Measurements from ENCODE around the gene FLNB. TPM values are rescaled to one million over a fixed set of nuclear protein-coding genes. Genes with fewer than 3 reads are reported as not detected.

FLNB gene
- total and polyA plus RNA-seq, 2 of the 13 experiments (the other 11 are each of a cell fraction or from before 2014, with no cell fraction given) = 106 to 130 TPM

DNA sequence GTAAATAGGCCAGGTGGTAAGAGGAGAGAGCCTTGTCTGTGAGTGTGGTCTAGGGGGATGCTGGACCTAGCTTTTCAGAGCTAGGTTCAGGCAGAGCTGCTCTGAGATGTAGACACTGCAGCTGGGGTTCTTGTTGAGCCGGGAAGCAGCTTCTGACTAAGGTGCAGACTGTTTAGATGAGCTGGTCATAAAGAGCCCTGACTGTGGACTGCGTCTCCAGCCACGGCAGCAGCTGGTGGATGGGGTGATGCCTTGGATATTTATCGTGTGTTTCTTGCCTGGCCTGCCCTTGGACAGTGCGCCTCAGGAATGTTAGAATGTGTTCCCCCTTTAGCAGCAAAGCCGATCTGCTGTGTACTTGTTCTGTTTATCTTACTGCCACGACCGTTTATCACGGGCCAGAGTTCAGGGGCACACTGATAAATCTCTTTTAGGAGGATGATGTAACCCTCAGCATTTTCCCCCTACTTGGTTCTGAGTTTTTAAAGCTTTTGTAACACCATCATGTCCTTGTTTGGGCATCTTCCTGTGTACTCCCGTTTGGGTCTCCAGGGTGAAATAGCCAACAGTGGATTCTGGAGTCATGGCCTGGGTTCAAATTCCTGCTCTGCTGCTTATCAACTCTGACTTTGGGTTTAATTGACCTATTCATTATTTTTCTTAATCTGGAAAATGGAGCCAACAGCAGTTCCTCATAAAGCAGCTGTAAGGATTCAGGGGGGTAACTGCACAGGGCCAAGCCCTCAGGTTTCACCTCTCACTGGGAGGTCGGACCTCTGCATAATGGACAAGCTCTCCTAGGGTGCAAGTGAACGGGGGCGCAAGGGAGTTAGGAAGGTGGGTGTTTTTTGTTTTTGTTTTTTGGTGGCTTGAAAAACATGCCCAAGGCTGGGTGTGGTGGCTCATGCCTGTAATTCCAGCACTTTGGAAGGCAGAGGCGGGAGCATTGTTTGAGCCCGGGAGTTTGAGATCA lies 51.4 kb downstream of the FLNB start (continued):
- TF ChIP-seq BRD4 (CRISPR knock-in tag; IDR thresholded peaks at IDR 0.05) (peak; percentile 74), PCBP1 (IDR thresholded peaks at IDR 0.05; ENCODE audit: borderline replicate concordance, low read depth, low read length) (no peak), ZNF546 (CRISPR knock-in tag; conservative IDR thresholded peaks at IDR 0.05) (no peak), ZNF776 (CRISPR knock-in tag; IDR thresholded peaks at IDR 0.05) (no peak), PHF5A (CRISPR knock-in tag; IDR thresholded peaks at IDR 0.05; ENCODE audit: low read depth, unreplicated experiment) (no peak), CHD2 (IDR thresholded peaks at IDR 0.05; ENCODE audit: low read depth, low read length) (no peak), ZNF24 (IDR thresholded peaks at IDR 0.05) (no peak)
- TF ChIP-seq, protein P1, sequence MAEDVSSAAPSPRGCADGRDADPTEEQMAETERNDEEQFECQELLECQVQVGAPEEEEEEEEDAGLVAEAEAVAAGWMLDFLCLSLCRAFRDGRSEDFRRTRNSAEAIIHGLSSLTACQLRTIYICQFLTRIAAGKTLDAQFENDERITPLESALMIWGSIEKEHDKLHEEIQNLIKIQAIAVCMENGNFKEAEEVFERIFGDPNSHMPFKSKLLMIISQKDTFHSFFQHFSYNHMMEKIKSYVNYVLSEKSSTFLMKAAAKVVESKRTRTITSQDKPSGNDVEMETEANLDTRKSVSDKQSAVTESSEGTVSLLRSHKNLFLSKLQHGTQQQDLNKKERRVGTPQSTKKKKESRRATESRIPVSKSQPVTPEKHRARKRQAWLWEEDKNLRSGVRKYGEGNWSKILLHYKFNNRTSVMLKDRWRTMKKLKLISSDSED (CRISPR knock-in tag; IDR thresholded peaks at IDR 0.05) = no peak
- TF ChIP-seq, protein P2, sequence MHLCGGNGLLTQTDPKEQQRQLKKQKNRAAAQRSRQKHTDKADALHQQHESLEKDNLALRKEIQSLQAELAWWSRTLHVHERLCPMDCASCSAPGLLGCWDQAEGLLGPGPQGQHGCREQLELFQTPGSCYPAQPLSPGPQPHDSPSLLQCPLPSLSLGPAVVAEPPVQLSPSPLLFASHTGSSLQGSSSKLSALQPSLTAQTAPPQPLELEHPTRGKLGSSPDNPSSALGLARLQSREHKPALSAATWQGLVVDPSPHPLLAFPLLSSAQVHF (CRISPR knock-in tag; IDR thresholded peaks at IDR 0.05) = no peak
- TF ChIP-seq, protein P3, sequence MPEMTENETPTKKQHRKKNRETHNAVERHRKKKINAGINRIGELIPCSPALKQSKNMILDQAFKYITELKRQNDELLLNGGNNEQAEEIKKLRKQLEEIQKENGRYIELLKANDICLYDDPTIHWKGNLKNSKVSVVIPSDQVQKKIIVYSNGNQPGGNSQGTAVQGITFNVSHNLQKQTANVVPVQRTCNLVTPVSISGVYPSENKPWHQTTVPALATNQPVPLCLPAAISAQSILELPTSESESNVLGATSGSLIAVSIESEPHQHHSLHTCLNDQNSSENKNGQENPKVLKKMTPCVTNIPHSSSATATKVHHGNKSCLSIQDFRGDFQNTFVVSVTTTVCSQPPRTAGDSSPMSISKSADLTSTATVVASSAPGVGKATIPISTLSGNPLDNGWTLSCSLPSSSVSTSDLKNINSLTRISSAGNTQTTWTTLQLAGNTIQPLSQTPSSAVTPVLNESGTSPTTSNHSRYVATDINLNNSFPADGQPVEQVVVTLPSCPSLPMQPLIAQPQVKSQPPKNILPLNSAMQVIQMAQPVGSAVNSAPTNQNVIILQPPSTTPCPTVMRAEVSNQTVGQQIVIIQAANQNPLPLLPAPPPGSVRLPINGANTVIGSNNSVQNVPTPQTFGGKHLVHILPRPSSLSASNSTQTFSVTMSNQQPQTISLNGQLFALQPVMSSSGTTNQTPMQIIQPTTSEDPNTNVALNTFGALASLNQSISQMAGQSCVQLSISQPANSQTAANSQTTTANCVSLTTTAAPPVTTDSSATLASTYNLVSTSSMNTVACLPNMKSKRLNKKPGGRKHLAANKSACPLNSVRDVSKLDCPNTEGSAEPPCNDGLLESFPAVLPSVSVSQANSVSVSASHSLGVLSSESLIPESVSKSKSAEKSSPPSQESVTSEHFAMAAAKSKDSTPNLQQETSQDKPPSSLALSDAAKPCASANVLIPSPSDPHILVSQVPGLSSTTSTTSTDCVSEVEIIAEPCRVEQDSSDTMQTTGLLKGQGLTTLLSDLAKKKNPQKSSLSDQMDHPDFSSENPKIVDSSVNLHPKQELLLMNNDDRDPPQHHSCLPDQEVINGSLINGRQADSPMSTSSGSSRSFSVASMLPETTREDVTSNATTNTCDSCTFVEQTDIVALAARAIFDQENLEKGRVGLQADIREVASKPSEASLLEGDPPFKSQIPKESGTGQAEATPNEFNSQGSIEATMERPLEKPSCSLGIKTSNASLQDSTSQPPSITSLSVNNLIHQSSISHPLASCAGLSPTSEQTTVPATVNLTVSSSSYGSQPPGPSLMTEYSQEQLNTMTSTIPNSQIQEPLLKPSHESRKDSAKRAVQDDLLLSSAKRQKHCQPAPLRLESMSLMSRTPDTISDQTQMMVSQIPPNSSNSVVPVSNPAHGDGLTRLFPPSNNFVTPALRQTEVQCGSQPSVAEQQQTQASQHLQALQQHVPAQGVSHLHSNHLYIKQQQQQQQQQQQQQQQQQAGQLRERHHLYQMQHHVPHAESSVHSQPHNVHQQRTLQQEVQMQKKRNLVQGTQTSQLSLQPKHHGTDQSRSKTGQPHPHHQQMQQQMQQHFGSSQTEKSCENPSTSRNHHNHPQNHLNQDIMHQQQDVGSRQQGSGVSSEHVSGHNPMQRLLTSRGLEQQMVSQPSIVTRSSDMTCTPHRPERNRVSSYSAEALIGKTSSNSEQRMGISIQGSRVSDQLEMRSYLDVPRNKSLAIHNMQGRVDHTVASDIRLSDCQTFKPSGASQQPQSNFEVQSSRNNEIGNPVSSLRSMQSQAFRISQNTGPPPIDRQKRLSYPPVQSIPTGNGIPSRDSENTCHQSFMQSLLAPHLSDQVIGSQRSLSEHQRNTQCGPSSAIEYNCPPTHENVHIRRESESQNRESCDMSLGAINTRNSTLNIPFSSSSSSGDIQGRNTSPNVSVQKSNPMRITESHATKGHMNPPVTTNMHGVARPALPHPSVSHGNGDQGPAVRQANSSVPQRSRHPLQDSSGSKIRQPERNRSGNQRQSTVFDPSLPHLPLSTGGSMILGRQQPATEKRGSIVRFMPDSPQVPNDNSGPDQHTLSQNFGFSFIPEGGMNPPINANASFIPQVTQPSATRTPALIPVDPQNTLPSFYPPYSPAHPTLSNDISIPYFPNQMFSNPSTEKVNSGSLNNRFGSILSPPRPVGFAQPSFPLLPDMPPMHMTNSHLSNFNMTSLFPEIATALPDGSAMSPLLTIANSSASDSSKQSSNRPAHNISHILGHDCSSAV (CRISPR knock-in tag; IDR thresholded peaks at IDR 0.05; ENCODE audit: borderline replicate concordance) = no peak
- TF ChIP-seq, protein P4, sequence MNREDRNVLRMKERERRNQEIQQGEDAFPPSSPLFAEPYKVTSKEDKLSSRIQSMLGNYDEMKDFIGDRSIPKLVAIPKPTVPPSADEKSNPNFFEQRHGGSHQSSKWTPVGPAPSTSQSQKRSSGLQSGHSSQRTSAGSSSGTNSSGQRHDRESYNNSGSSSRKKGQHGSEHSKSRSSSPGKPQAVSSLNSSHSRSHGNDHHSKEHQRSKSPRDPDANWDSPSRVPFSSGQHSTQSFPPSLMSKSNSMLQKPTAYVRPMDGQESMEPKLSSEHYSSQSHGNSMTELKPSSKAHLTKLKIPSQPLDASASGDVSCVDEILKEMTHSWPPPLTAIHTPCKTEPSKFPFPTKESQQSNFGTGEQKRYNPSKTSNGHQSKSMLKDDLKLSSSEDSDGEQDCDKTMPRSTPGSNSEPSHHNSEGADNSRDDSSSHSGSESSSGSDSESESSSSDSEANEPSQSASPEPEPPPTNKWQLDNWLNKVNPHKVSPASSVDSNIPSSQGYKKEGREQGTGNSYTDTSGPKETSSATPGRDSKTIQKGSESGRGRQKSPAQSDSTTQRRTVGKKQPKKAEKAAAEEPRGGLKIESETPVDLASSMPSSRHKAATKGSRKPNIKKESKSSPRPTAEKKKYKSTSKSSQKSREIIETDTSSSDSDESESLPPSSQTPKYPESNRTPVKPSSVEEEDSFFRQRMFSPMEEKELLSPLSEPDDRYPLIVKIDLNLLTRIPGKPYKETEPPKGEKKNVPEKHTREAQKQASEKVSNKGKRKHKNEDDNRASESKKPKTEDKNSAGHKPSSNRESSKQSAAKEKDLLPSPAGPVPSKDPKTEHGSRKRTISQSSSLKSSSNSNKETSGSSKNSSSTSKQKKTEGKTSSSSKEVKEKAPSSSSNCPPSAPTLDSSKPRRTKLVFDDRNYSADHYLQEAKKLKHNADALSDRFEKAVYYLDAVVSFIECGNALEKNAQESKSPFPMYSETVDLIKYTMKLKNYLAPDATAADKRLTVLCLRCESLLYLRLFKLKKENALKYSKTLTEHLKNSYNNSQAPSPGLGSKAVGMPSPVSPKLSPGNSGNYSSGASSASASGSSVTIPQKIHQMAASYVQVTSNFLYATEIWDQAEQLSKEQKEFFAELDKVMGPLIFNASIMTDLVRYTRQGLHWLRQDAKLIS (CRISPR knock-in tag; IDR thresholded peaks at IDR 0.05) = peak; percentile 31; the same call in 1 of the 2 replicates
